PFSK-1 (cell line): ENCODE measurements around the gene MAP4.

Source experiments
- POLR2AphosphoS5 ChIP-seq: IDR thresholded peaks from 2 replicates; pipeline ENCODE4 v1.6.1; 2012; ENCODE audit warnings: low read depth, mild to moderate bottlenecking, control low read depth, low read length, moderate library complexity
- REST ChIP-seq, 2 experiments: IDR thresholded peaks; 2 replicates each; pipeline versions ENCODE4 v1.6.1 to v1.8.0; 2011 to 2012; ENCODE audit warnings: low read depth in 2 of 2, low read length in 2 of 2, control low read depth in 1 of 2, inconsistent platforms in 1 of 2, mild to moderate bottlenecking in 1 of 2, moderate library complexity in 1 of 2; ENCODE audit not compliant: insufficient read depth in 1 of 2
- SIN3A ChIP-seq: IDR thresholded peaks from 2 replicates; pipeline ENCODE4 v1.6.1; 2012; ENCODE audit warnings: mild to moderate bottlenecking, low read length, moderate library complexity, borderline replicate concordance; ENCODE audit not compliant: insufficient read depth
- TAF1 ChIP-seq: IDR thresholded peaks from 2 replicates; pipeline ENCODE4 v1.6.1; 2012; ENCODE audit warnings: low read length, control low read depth, borderline replicate concordance; ENCODE audit not compliant: insufficient read depth

GRCh38 chr3:47857151-47857550, 159.1 kb downstream of the MAP4 start:
- no peak for TF ChIP-seq POLR2AphosphoS5
- TF ChIP-seq TAF1, result no peak
- no peak for TF ChIP-seq SIN3A
- TF ChIP-seq REST (IDR thresholded peaks at IDR 0.05; ENCODE audit: insufficient read depth in 1 of 2, low read depth in 2 of 2, low read length in 2 of 2), result no peak
